Measurements from ENCODE around the gene SNRPE. TPM values are rescaled to one million over a fixed set of nuclear protein-coding genes. Genes with fewer than 3 reads are reported as not detected.

The SNRPE gene
- polyA plus RNA-seq, 1 donor (not counting 4 experiments of a cell fraction or from before 2014, with no cell fraction given), result 235 TPM

DNA sequence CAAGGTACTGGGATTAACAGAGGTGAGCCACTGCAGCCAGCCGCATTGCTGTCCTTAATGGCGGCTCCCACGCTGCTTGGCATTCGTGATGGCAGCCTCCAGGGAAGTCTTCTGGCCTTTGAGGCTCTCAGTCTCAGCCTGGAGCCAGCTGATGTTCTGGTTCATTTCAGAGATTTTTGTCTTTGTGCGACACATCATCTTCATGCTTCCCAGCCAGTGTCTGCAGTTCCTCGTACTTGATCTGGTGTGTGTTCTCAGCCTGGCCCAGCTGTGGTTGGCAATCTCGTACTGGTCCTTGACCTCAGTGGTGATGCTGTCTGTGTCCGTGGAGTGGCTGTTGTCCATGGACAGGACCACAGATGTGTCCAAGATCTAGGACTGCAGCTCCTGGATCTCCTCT lies 11.7 kb downstream of the SNRPE start:
- Histone ChIP-seq H3K36me3 (ENCODE audit: control insufficient read depth in 2 of 2, extremely low read depth in 1 of 2, insufficient read depth in 2 of 2, low read length in 2 of 2) (peaks cover 9 to 20% of the 10 kb centered on the region in 2 experiments), H3K79me2 (ENCODE audit: control insufficient read depth, insufficient read depth, low read length) (no peaks in the 10 kb centered on the region)
- no peak for TF ChIP-seq EZH2 (IDR thresholded peaks at IDR 0.05; ENCODE audit: low read length)
- TF ChIP-seq, protein P1, sequence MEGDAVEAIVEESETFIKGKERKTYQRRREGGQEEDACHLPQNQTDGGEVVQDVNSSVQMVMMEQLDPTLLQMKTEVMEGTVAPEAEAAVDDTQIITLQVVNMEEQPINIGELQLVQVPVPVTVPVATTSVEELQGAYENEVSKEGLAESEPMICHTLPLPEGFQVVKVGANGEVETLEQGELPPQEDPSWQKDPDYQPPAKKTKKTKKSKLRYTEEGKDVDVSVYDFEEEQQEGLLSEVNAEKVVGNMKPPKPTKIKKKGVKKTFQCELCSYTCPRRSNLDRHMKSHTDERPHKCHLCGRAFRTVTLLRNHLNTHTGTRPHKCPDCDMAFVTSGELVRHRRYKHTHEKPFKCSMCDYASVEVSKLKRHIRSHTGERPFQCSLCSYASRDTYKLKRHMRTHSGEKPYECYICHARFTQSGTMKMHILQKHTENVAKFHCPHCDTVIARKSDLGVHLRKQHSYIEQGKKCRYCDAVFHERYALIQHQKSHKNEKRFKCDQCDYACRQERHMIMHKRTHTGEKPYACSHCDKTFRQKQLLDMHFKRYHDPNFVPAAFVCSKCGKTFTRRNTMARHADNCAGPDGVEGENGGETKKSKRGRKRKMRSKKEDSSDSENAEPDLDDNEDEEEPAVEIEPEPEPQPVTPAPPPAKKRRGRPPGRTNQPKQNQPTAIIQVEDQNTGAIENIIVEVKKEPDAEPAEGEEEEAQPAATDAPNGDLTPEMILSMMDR (optimal IDR thresholded peaks at IDR 0.05 in 1 of 3, IDR thresholded peaks at IDR 0.05 in 1 of 3, conservative IDR thresholded peaks at IDR 0.05 in 1 of 3; ENCODE audit: extremely low read depth in 1 of 3, insufficient read depth in 2 of 3, low read length in 3 of 3), result no peak

DNA sequence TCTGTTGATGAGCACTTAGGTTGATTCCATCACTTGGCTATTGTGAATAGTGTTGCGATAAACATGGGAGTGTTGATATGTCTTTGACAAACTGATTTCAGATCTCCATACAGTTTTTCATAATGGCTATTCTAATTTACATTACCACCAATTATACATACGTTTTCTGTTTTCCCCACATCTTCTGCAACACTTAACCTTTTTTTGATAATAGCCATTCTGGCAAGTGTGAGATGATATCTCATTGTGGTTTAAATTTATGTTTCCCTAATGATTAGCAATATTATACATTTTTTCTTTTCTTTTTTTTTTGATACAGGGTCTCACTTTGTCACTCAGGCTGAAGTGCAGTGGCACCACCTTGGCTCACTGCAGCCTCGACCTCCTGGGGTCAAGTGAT lies 17.0 kb downstream of the SNRPE start:
- no peaks in the 10 kb centered on the region for H4K20me1 ChIP-seq (ENCODE audit: control insufficient read depth, extremely low read depth, insufficient read depth, low read length)
- peaks cover 0 to 6% of the 10 kb centered on the region in 2 experiments for H3K36me3 ChIP-seq (ENCODE audit: control insufficient read depth in 2 of 2, extremely low read depth in 1 of 2, insufficient read depth in 2 of 2, low read length in 2 of 2)
- no peak overlapping the region for H3K4me3 ChIP-seq (ENCODE audit: control insufficient read depth in 2 of 3, extremely low read depth in 1 of 3, insufficient read depth in 2 of 3, low read depth in 1 of 3, low read length in 3 of 3)
- no peak overlapping the region for H3K4me2 ChIP-seq (ENCODE audit: control insufficient read depth, extremely low read depth, insufficient read depth, low read depth, low read length)
- dilution Hi-C loops (cut with MboI; ENCODE audit: extremely low pct_ligation_motif_present, low sequenced_read_pairs), result no loop called here
- H3K27ac ChIP-seq (ENCODE audit: control insufficient read depth, insufficient read depth, low read length), result no peak overlapping the region
- H3K79me2 ChIP-seq (ENCODE audit: control insufficient read depth, insufficient read depth, low read length), result no peaks in the 10 kb centered on the region
- no peaks in the 10 kb centered on the region for H3K4me1 ChIP-seq (ENCODE audit: control insufficient read depth, extremely low read depth, insufficient read depth, low read length)
- no peaks in the 10 kb centered on the region for H3K9me1 ChIP-seq (ENCODE audit: control insufficient read depth, extremely low read depth, insufficient read depth, low read length)
- no peaks in the 10 kb centered on the region for H3K9me3 ChIP-seq (ENCODE audit: control insufficient read depth, low read depth, low read length)
- no peak for DNase-seq (ENCODE audit: low read depth, low spot score)
- no peak overlapping the region for H2AFZ ChIP-seq (ENCODE audit: control insufficient read depth, low read length)
- H3K27me3 ChIP-seq (ENCODE audit: control insufficient read depth, extremely low read depth, insufficient read depth, low read length), result no peaks in the 10 kb centered on the region
- no peak for FAIRE-seq
- no peak overlapping the region for H3K9ac ChIP-seq (ENCODE audit: control insufficient read depth, extremely low read depth, insufficient read depth, low read length)
- TF ChIP-seq EZH2 (IDR thresholded peaks at IDR 0.05; ENCODE audit: low read length), result no peak
- TF ChIP-seq, protein P1 (optimal IDR thresholded peaks at IDR 0.05 in 1 of 3, IDR thresholded peaks at IDR 0.05 in 1 of 3, conservative IDR thresholded peaks at IDR 0.05 in 1 of 3; ENCODE audit: extremely low read depth in 1 of 3, insufficient read depth in 2 of 3, low read length in 3 of 3), result no peak

More for the DNA sequence above, 11.7 kb downstream of the SNRPE start:
- Histone ChIP-seq H3K4me3 (ENCODE audit: control insufficient read depth in 2 of 3, extremely low read depth in 1 of 3, insufficient read depth in 2 of 3, low read depth in 1 of 3, low read length in 3 of 3) (no peak overlapping the region), H3K9me3 (ENCODE audit: control insufficient read depth, low read depth, low read length) (no peaks in the 10 kb centered on the region), H3K27me3 (ENCODE audit: control insufficient read depth, extremely low read depth, insufficient read depth, low read length) (no peaks in the 10 kb centered on the region), H3K9me1 (ENCODE audit: control insufficient read depth, extremely low read depth, insufficient read depth, low read length) (no peaks in the 10 kb centered on the region), H4K20me1 (ENCODE audit: control insufficient read depth, extremely low read depth, insufficient read depth, low read length) (no peaks in the 10 kb centered on the region), H3K27ac (ENCODE audit: control insufficient read depth, insufficient read depth, low read length) (no peak overlapping the region), H3K4me2 (ENCODE audit: control insufficient read depth, extremely low read depth, insufficient read depth, low read depth, low read length) (no peak overlapping the region), H2AFZ (ENCODE audit: control insufficient read depth, low read length) (no peak overlapping the region), H3K9ac (ENCODE audit: control insufficient read depth, extremely low read depth, insufficient read depth, low read length) (no peak overlapping the region), H3K4me1 (ENCODE audit: control insufficient read depth, extremely low read depth, insufficient read depth, low read length) (no peaks in the 10 kb centered on the region)
- dilution Hi-C loops (cut with MboI; ENCODE audit: extremely low pct_ligation_motif_present, low sequenced_read_pairs), result loop anchor here (25.0 kb wide), 1 partner anchor 264 kb away; no protein-coding TSS in a partner anchor
- no peak for FAIRE-seq
- DNase-seq (ENCODE audit: low read depth, low spot score), result no peak

Measured in keratinocyte (primary cell).